ENCODE data around the gene ABCC6. TPM values are rescaled to one million over a fixed set of nuclear protein-coding genes. Genes with fewer than 3 reads are reported as not detected.
"Not testable (repeated sequence)": the region's sequence is repeated elsewhere in the genome, so short reads cannot be mapped to it uniquely, and the experiment has no call there.

ABCC6 gene
- polyA plus RNA-seq, 1 experiment, result 1.2 TPM

GRCh38 chr16:16202400-16203143 lies 20.7 kb downstream of the ABCC6 start:
- CTCF ChIA-PET; H3K4me3 ChIP-seq (ENCODE audit: low read depth, low read length); POLR2A ChIA-PET; H3K27me3 ChIP-seq (ENCODE audit: control insufficient read depth, insufficient read depth, low read length); H3K36me3 ChIP-seq (ENCODE audit: control insufficient read depth, insufficient read depth, low read length): not testable (repeated sequence)
- TF ChIP-seq, protein P1, sequence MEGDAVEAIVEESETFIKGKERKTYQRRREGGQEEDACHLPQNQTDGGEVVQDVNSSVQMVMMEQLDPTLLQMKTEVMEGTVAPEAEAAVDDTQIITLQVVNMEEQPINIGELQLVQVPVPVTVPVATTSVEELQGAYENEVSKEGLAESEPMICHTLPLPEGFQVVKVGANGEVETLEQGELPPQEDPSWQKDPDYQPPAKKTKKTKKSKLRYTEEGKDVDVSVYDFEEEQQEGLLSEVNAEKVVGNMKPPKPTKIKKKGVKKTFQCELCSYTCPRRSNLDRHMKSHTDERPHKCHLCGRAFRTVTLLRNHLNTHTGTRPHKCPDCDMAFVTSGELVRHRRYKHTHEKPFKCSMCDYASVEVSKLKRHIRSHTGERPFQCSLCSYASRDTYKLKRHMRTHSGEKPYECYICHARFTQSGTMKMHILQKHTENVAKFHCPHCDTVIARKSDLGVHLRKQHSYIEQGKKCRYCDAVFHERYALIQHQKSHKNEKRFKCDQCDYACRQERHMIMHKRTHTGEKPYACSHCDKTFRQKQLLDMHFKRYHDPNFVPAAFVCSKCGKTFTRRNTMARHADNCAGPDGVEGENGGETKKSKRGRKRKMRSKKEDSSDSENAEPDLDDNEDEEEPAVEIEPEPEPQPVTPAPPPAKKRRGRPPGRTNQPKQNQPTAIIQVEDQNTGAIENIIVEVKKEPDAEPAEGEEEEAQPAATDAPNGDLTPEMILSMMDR (IDR thresholded peaks at IDR 0.05; ENCODE audit: insufficient read depth, low read depth, low read length), result peak; percentile 48
- peak; percentile 19 for DNase-seq (ENCODE audit: low read depth)

DNA sequence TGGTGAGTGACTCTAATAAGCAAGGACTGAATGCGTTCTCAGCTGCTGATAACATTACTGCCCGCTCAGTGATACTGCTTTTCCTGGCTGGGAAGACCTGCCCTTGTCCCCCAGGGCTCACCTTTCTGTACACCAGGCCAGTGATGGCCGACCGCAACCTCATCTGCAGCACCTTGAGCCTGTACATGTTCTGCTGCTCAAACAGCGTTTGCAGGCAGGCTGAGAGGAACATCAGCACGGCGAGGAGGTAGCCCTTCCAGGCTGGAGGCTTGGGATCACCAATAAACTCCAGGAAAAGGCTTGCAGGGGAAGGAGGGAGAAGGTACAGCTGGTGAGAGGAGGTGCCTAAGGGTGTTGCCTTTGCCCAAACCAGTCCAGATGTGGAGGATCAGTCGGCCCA lies 21.4 kb downstream of the ABCC6 start:
- H3K4me3 ChIP-seq (ENCODE audit: low read depth, low read length); DNase-seq (ENCODE audit: low read depth); H3K36me3 ChIP-seq (ENCODE audit: control insufficient read depth, insufficient read depth, low read length); POLR2A ChIA-PET; CTCF ChIA-PET; H3K27me3 ChIP-seq (ENCODE audit: control insufficient read depth, insufficient read depth, low read length): not testable (repeated sequence)

DNA sequence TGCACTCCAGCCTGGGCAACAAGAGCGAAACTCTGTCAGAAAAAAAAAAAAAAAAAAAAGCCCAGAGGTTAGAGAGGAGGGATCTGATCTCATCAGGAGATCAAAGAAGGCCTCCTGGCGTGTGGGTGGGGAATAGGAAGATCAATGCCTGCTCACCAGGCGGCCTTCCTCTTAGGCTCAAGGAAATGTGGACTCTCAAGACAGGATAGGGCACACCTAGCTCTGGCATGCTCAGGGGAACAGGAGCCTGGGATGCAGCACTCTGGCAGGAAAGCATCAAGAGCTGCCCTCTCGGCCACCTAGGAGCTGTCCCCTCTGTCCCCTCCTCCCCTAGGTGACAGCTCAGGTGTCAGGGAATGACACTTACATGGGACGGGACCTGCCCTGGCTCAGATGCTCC lies 22.9 kb downstream of the ABCC6 start:
- CTCF ChIA-PET; DNase-seq (ENCODE audit: low read depth); H3K27me3 ChIP-seq (ENCODE audit: control insufficient read depth, insufficient read depth, low read length); POLR2A ChIA-PET; H3K4me3 ChIP-seq (ENCODE audit: low read depth, low read length); H3K36me3 ChIP-seq (ENCODE audit: control insufficient read depth, insufficient read depth, low read length): not testable (repeated sequence)

DNA sequence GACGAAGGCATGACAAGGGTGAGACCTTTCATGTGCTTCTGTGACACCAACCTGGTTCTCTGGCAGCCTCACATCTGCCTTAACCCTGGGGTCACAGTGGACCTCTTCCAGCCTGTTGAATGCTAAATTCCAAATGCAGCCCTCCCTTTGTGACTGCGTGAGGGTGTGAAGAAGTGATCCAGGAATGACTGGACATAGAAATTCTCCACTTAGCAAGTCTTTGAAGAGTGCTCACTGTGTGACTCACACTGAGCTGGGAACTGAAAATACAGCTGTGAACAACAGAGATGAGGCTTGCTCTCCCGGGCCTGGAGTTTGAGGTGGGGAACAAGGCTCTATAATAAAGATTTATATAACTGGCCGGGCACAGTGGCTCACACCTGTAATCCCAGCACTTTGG lies 23.9 kb downstream of the ABCC6 start:
- H3K27me3 ChIP-seq (ENCODE audit: control insufficient read depth, insufficient read depth, low read length); H3K36me3 ChIP-seq (ENCODE audit: control insufficient read depth, insufficient read depth, low read length); CTCF ChIA-PET; DNase-seq (ENCODE audit: low read depth); H3K4me3 ChIP-seq (ENCODE audit: low read depth, low read length); POLR2A ChIA-PET: not testable (repeated sequence)

GRCh38 chr16:16197966-16198365 lies 25.3 kb downstream of the ABCC6 start:
- DNase-seq (ENCODE audit: low read depth), result no peak
- Histone ChIP-seq H3K4me3 (ENCODE audit: low read depth, low read length) (no peak overlapping the region), H3K27me3 (ENCODE audit: control insufficient read depth, insufficient read depth, low read length) (no peaks in the 10 kb centered on the region; the same call in none of the 2 replicates), H3K36me3 (ENCODE audit: control insufficient read depth, insufficient read depth, low read length) (no peaks in the 10 kb centered on the region)
- ChIA-PET CTCF (no interaction called here), POLR2A (no interaction called here)
- TF ChIP-seq, protein P1 (IDR thresholded peaks at IDR 0.05; ENCODE audit: insufficient read depth, low read depth, low read length), result no peak

DNA sequence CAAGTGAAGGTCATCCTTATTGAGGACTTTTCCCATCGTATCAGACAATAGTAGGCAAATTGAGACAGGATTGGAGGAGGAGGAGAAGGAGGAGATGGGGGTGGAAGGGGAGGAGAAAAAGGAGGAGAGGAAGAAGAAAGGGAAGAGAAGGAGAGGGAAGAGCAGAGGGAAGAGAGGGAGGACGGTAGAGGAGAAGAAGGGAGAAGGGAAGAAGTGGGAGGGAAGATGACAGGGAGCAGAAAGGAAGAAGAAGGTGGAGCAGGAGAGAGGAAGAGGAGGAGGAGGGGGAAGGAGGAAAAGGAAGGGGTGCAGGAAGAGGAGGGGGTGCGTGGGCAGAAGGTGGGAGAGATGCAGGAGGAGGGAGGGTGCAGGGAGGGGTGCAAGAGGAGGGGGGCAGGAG lies 26.0 kb downstream of the ABCC6 start:
- no peak overlapping the region for H3K4me3 ChIP-seq (ENCODE audit: low read depth, low read length)
- DNase-seq (ENCODE audit: low read depth), result no peak
- H3K27me3 ChIP-seq (ENCODE audit: control insufficient read depth, insufficient read depth, low read length), result no peaks in the 10 kb centered on the region; the same call in none of the 2 replicates
- TF ChIP-seq, protein P1 (IDR thresholded peaks at IDR 0.05; ENCODE audit: insufficient read depth, low read depth, low read length), result no peak
- ChIA-PET CTCF (no interaction called here), POLR2A (no interaction called here)
- no peaks in the 10 kb centered on the region for H3K36me3 ChIP-seq (ENCODE audit: control insufficient read depth, insufficient read depth, low read length)

DNA sequence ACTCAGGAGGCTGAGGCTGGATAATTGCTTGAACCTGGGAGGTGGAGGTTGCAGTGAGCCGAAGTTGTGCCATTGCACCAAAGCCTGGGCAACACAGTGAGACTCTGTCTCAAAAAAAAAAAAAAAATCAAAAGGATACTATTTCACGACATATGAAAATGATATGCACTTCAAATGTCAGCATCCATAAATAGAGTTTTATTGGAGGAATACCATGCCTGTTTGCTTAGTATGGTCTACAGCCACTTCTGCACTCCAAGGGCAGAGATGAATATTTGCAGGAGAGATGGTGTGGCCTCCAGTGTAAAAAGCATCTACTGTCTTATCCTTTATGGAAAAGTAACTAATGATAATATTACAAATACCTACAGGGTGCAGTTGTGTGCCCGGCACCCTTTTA lies 27.2 kb downstream of the ABCC6 start:
- DNase-seq (ENCODE audit: low read depth), result no peak
- Histone ChIP-seq H3K36me3 (ENCODE audit: control insufficient read depth, insufficient read depth, low read length) (no peaks in the 10 kb centered on the region), H3K27me3 (ENCODE audit: control insufficient read depth, insufficient read depth, low read length) (no peaks in the 10 kb centered on the region; the same call in none of the 2 replicates), H3K4me3 (ENCODE audit: low read depth, low read length) (no peak overlapping the region)
- ChIA-PET POLR2A (no interaction called here), CTCF (interaction anchor here (0.6 kb wide), 1 partner anchor 552 kb away, joined by 3 read pairs; no protein-coding TSS in a partner anchor)
- TF ChIP-seq, protein P1 (IDR thresholded peaks at IDR 0.05; ENCODE audit: insufficient read depth, low read depth, low read length), result no peak

Data from BJ (cell line).